ENCODE results near the gene USP10. TPM values are rescaled to one million over a fixed set of nuclear protein-coding genes. Genes with fewer than 3 reads are reported as not detected.
A peak's percentile ranks its signal among the peaks of the same experiment; 100 is the strongest.
"Not testable (repeated sequence)": the region's sequence is repeated elsewhere in the genome, so short reads cannot be mapped to it uniquely, and the experiment has no call there.

Gene USP10
- polyA plus RNA-seq, 3 donors: 38.7 to 115 (median 90.9) TPM

DNA sequence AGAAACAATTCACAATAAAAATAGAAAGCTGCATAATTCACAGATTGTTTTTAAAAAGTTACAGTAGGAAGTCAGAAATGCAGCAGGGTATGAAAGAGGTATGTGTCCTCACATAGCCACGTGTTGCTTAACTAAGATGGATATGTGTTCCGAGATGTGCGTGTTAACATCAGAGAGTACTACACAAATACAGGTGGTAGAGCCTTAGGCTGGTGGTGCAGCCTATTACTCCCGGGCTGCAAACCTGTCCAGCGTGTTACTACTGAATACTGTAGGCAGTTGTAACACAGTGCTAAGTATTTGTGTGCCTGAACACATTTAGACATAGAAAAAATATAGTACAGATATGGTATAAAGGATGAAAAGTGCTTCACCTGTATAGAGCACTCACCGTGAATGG is 46.4 kb downstream of the USP10 start:
- H2AFZ ChIP-seq (ENCODE audit: insufficient read depth, low read depth, low read length, poor library complexity, severe bottlenecking): no peak overlapping the region
- intact Hi-C loops (cut with micrococcal nuclease): no loop called here
- peaks cover 42% of the 10 kb centered on the region for H3K4me1 Mint-ChIP-seq
- H3K27ac ChIP-seq (ENCODE audit: low read depth in 1 of 2, low read length in 2 of 2): no peak overlapping the region
- H3K9ac ChIP-seq (ENCODE audit: insufficient read depth, low read length, poor library complexity, severe bottlenecking): no peak overlapping the region
- peaks cover 24 to 27% of the 10 kb centered on the region in 2 donors for H3K36me3 ChIP-seq (replicated peaks in 1 of 2; ENCODE audit: control insufficient read depth in 1 of 2, insufficient read depth in 2 of 2, low read length in 2 of 2)
- no peak overlapping the region for H3K4me3 ChIP-seq (replicated peaks in 1 of 3; ENCODE audit: low read depth in 2 of 3, low read length in 3 of 3)
- DNase-seq: no peak
- no peaks in the 10 kb centered on the region for H3K9me3 ChIP-seq (replicated peaks in 1 of 2; ENCODE audit: control insufficient read depth in 1 of 2, insufficient read depth in 1 of 2, low read length in 2 of 2)
- H3K4me2 ChIP-seq (replicated peaks; ENCODE audit: extremely low read depth, low read length, poor library complexity, severe bottlenecking): no peak overlapping the region
- H3K27me3 Mint-ChIP-seq (ENCODE audit: low read depth in 3 of 3): no peaks in the 10 kb centered on the region
- TF ChIP-seq, protein P1, sequence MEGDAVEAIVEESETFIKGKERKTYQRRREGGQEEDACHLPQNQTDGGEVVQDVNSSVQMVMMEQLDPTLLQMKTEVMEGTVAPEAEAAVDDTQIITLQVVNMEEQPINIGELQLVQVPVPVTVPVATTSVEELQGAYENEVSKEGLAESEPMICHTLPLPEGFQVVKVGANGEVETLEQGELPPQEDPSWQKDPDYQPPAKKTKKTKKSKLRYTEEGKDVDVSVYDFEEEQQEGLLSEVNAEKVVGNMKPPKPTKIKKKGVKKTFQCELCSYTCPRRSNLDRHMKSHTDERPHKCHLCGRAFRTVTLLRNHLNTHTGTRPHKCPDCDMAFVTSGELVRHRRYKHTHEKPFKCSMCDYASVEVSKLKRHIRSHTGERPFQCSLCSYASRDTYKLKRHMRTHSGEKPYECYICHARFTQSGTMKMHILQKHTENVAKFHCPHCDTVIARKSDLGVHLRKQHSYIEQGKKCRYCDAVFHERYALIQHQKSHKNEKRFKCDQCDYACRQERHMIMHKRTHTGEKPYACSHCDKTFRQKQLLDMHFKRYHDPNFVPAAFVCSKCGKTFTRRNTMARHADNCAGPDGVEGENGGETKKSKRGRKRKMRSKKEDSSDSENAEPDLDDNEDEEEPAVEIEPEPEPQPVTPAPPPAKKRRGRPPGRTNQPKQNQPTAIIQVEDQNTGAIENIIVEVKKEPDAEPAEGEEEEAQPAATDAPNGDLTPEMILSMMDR (IDR thresholded peaks at IDR 0.05): no peak
- H4K20me1 ChIP-seq (ENCODE audit: insufficient read depth, low read length): no peaks in the 10 kb centered on the region
- peaks cover 29 to 44% of the 10 kb centered on the region in 2 donors for H3K36me3 Mint-ChIP-seq
- peaks cover 89% of the 10 kb centered on the region for H3K79me2 ChIP-seq (ENCODE audit: insufficient read depth, low read length)
- H3K9me3 Mint-ChIP-seq: no peaks in the 10 kb centered on the region
- no peak overlapping the region for H3K27ac Mint-ChIP-seq
- no peak overlapping the region for H3K4me3 Mint-ChIP-seq
- peaks cover 38 to 43% of the 10 kb centered on the region in 2 donors for H3K4me1 ChIP-seq (ENCODE audit: control insufficient read depth in 1 of 2, insufficient read depth in 2 of 2, low read length in 2 of 2)
- WGBS (ENCODE audit: insufficient coverage): 80% methylated on average over 1 of the region's 6 CpGs
- H3K27me3 ChIP-seq (ENCODE audit: control insufficient read depth in 2 of 2, insufficient read depth in 2 of 2, low read length in 2 of 2): no peaks in the 10 kb centered on the region

DNA sequence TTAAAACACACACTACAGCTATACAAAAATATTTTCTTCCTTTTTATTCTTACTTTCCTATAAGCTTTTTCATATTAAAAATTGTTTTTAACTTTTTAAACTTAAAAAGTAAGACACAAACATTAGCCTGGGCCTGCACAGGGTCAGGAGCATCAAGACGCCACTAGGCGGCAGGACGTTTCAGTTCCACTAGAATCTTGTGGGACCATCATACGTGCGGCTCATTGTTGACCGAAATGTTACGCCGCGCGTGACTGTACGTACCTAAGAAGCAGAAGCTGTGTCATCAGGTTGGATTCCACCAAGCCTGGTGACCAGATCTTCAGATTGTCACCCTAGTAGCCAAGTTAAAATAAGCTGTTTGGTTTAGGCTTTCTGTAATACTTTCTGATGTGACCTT is 47.1 kb downstream of the USP10 start:
- Mint-ChIP-seq H3K4me1 (peaks cover 42% of the 10 kb centered on the region), H3K27ac (no peak overlapping the region), H3K9me3 (no peaks in the 10 kb centered on the region), H3K4me3 (no peak overlapping the region), H3K36me3 (peaks cover 24 to 38% of the 10 kb centered on the region in 2 donors), H3K27me3 (ENCODE audit: low read depth in 3 of 3) (no peaks in the 10 kb centered on the region)
- H2AFZ ChIP-seq (ENCODE audit: insufficient read depth, low read depth, low read length, poor library complexity, severe bottlenecking): no peak overlapping the region
- no peak overlapping the region for H3K4me2 ChIP-seq (replicated peaks; ENCODE audit: extremely low read depth, low read length, poor library complexity, severe bottlenecking)
- DNase-seq: no peak
- WGBS (ENCODE audit: insufficient coverage): 94% methylated on average over 11 of the region's 11 CpGs
- no peak overlapping the region for H3K9ac ChIP-seq (ENCODE audit: insufficient read depth, low read length, poor library complexity, severe bottlenecking)
- no peak overlapping the region for H3K4me3 ChIP-seq (replicated peaks in 1 of 3; ENCODE audit: low read depth in 2 of 3, low read length in 3 of 3)
- peaks cover 38 to 43% of the 10 kb centered on the region in 2 donors for H3K4me1 ChIP-seq (ENCODE audit: control insufficient read depth in 1 of 2, insufficient read depth in 2 of 2, low read length in 2 of 2)
- TF ChIP-seq, protein P1 (IDR thresholded peaks at IDR 0.05): peak; percentile 22
- H3K27me3 ChIP-seq (ENCODE audit: control insufficient read depth in 2 of 2, insufficient read depth in 2 of 2, low read length in 2 of 2): no peaks in the 10 kb centered on the region
- peaks cover 83% of the 10 kb centered on the region for H3K79me2 ChIP-seq (ENCODE audit: insufficient read depth, low read length)
- H3K27ac ChIP-seq (ENCODE audit: low read depth in 1 of 2, low read length in 2 of 2): no peak overlapping the region
- H4K20me1 ChIP-seq (ENCODE audit: insufficient read depth, low read length): no peaks in the 10 kb centered on the region
- intact Hi-C loops (cut with micrococcal nuclease): no loop called here
- peaks cover 24 to 27% of the 10 kb centered on the region in 2 donors for H3K36me3 ChIP-seq (replicated peaks in 1 of 2; ENCODE audit: control insufficient read depth in 1 of 2, insufficient read depth in 2 of 2, low read length in 2 of 2)
- no peaks in the 10 kb centered on the region for H3K9me3 ChIP-seq (replicated peaks in 1 of 2; ENCODE audit: control insufficient read depth in 1 of 2, insufficient read depth in 1 of 2, low read length in 2 of 2)

DNA sequence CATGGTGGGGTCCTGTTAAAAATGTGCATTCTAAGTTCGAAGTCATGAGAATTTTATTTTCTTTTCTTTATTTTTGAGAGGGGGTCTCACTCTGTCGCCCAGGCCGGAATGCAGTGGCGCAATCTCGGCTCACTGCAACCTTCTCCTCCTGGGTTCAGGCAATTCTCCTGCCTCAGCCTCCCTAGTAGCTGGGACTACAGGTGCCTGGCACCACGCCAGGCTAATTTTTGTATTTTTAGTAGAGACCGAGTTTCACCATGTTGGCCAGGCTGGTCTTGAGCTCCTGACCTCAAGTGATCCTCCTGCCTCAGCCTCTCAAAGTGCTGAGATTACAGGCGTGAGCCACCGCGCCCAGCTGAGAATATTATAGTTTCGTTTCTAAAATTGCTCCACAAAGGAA is 48.4 kb downstream of the USP10 start:
- H3K4me3 Mint-ChIP-seq; H2AFZ ChIP-seq (ENCODE audit: insufficient read depth, low read depth, low read length, poor library complexity, severe bottlenecking); H3K27ac Mint-ChIP-seq; intact Hi-C loops (cut with micrococcal nuclease); H3K9ac ChIP-seq (ENCODE audit: insufficient read depth, low read length, poor library complexity, severe bottlenecking); H3K27ac ChIP-seq (ENCODE audit: low read depth in 1 of 2, low read length in 2 of 2); H3K4me2 ChIP-seq (replicated peaks; ENCODE audit: extremely low read depth, low read length, poor library complexity, severe bottlenecking); H3K27me3 ChIP-seq (ENCODE audit: control insufficient read depth in 2 of 2, insufficient read depth in 2 of 2, low read length in 2 of 2); H3K27me3 Mint-ChIP-seq (ENCODE audit: low read depth in 3 of 3); H3K4me3 ChIP-seq (replicated peaks in 1 of 3; ENCODE audit: low read depth in 2 of 3, low read length in 3 of 3); H4K20me1 ChIP-seq (ENCODE audit: insufficient read depth, low read length); H3K9me3 Mint-ChIP-seq; DNase-seq; H3K9me3 ChIP-seq (replicated peaks in 1 of 2; ENCODE audit: control insufficient read depth in 1 of 2, insufficient read depth in 1 of 2, low read length in 2 of 2): not testable (repeated sequence)
- 83% methylated on average over 1 of the region's 11 CpGs for WGBS (ENCODE audit: insufficient coverage)
- peaks cover 24 to 27% of the 10 kb centered on the region in 2 donors for H3K36me3 ChIP-seq (replicated peaks in 1 of 2; ENCODE audit: control insufficient read depth in 1 of 2, insufficient read depth in 2 of 2, low read length in 2 of 2)
- Mint-ChIP-seq H3K36me3 (peaks cover 19 to 30% of the 10 kb centered on the region in 2 donors), H3K4me1 (peaks cover 41% of the 10 kb centered on the region)
- peaks cover 37 to 43% of the 10 kb centered on the region in 2 donors for H3K4me1 ChIP-seq (ENCODE audit: control insufficient read depth in 1 of 2, insufficient read depth in 2 of 2, low read length in 2 of 2)
- H3K79me2 ChIP-seq (ENCODE audit: insufficient read depth, low read length): peaks cover 78% of the 10 kb centered on the region
